ENCODE results near the gene DIO1. TPM values are rescaled to one million over a fixed set of nuclear protein-coding genes. Genes with fewer than 3 reads are reported as not detected.

Gene DIO1
- total RNA-seq, 4 donors from 2014 or later, result not detected

DNA sequence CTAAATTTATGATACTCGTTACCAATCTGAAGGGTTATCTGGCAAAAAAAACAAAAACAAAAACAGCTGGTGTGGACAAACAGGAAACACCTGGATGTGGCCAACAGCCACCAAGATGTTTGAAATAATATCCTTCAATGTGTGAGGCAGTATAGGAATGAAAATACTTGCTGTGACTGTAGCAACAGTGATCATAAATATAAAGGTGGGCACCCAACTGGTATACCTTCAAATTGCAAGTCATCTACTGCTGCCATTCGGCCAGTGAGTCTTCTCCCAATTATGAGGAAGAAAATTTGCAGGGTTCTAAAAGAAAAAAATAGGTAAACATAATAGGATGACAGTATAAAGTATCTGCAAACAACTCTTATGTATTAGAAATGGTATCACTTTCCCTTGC lies 5.3 kb upstream of the DIO1 start:
- WGBS, 2 donors (ENCODE audit: low coverage in 1 of 2), result 50 to 54% methylated on average over 2 of the region's 2 CpGs
- intact Hi-C loops (cut with DNase I; ENCODE audit: low total_unique reads), result no loop called here

GRCh38 chr1:53889304-53890298 lies 4.4 kb upstream of the DIO1 start, which contains the start of gene YIPF1:
Gene YIPF1, minus strand, starts transcription at chr1:53889797. Its CDS starts 860 bp downstream, at chr1:53888937.
- Histone ChIP-seq H3K9me3 (no peaks in the 10 kb centered on the region), H3K36me3 (peaks cover 0 to 2% (median 0%) of the 10 kb centered on the region in 4 donors), H3K4me3 (peak within 1 kb of the TSS; percentile 51 to 98 (median 92)), H3K4me1 (peaks cover 0 to 18% (median 11%) of the 10 kb centered on the region in 4 donors), H3K27me3 (no peaks in the 10 kb centered on the region), H3K27ac (peak within 1 kb of the TSS; percentile 81 to 91 (median 86))
- TF ChIP-seq POLR2A (IDR thresholded peaks at IDR 0.05) (peak; percentile 58), POLR2AphosphoS5 (IDR thresholded peaks at IDR 0.05) (peak; percentile 47 to 63 (median 51))
- TF ChIP-seq, protein P1, sequence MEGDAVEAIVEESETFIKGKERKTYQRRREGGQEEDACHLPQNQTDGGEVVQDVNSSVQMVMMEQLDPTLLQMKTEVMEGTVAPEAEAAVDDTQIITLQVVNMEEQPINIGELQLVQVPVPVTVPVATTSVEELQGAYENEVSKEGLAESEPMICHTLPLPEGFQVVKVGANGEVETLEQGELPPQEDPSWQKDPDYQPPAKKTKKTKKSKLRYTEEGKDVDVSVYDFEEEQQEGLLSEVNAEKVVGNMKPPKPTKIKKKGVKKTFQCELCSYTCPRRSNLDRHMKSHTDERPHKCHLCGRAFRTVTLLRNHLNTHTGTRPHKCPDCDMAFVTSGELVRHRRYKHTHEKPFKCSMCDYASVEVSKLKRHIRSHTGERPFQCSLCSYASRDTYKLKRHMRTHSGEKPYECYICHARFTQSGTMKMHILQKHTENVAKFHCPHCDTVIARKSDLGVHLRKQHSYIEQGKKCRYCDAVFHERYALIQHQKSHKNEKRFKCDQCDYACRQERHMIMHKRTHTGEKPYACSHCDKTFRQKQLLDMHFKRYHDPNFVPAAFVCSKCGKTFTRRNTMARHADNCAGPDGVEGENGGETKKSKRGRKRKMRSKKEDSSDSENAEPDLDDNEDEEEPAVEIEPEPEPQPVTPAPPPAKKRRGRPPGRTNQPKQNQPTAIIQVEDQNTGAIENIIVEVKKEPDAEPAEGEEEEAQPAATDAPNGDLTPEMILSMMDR (IDR thresholded peaks at IDR 0.05), result no peak
- DNase-seq, result peak; percentile 93
- WGBS, 2 donors (ENCODE audit: low coverage in 1 of 2), result 1 to 3% methylated on average over 11 to 51 of the region's 62 CpGs
- in situ Hi-C loops (cut with MboI; ENCODE audit: low pct_ligation_motif_present in 1 of 4, low pct_unique_long_range_greater_than_20kb in 1 of 4, low sequenced_read_pairs in 3 of 4) (loop anchor here in 1 of 4 donors (10.0 kb wide), 1 partner anchor 65 kb away; no protein-coding TSS in a partner anchor), intact Hi-C loops (cut with DNase I; ENCODE audit: low total_unique reads) (no loop called here)

More for the DNA sequence above, 5.3 kb upstream of the DIO1 start:
- in situ Hi-C loops (cut with MboI; ENCODE audit: low pct_ligation_motif_present in 1 of 4, low pct_unique_long_range_greater_than_20kb in 1 of 4, low sequenced_read_pairs in 3 of 4), result loop anchor here in 1 of 4 donors (10.0 kb wide), 1 partner anchor 66 kb away; no protein-coding TSS in a partner anchor
- peaks cover 0 to 18% (median 11%) of the 10 kb centered on the region in 4 donors for H3K4me1 ChIP-seq
- H3K9me3 ChIP-seq, result no peaks in the 10 kb centered on the region
- no peak for TF ChIP-seq POLR2AphosphoS5 (IDR thresholded peaks at IDR 0.05)
- no peak for TF ChIP-seq POLR2A (IDR thresholded peaks at IDR 0.05)
- TF ChIP-seq EP300 (IDR thresholded peaks at IDR 0.05; ENCODE audit: low read depth), result no peak
- TF ChIP-seq, protein P1 (IDR thresholded peaks at IDR 0.05), result no peak
- H3K4me3 ChIP-seq, result peak overlapping the region in 3 of 4 donors; percentile 89 to 98 (median 95)
- no peaks in the 10 kb centered on the region for H3K27me3 ChIP-seq
- no peak for DNase-seq
- peaks cover 0 to 2% (median 0%) of the 10 kb centered on the region in 4 donors for H3K36me3 ChIP-seq
- peak overlapping the region; percentile 81 to 91 (median 86) for H3K27ac ChIP-seq

GRCh38 chr1:53890522-53890941 lies 3.5 kb upstream of the DIO1 start:
- 64 to 70% methylated on average over 3 to 7 of the region's 7 CpGs for WGBS, 2 donors (ENCODE audit: low coverage in 1 of 2)
- H3K4me3 ChIP-seq, result peak overlapping the region in 3 of 4 donors; percentile 89 to 98 (median 95)
- H3K9me3 ChIP-seq, result no peaks in the 10 kb centered on the region
- peak overlapping the region; percentile 81 to 91 (median 86) for H3K27ac ChIP-seq
- no peaks in the 10 kb centered on the region for H3K27me3 ChIP-seq
- in situ Hi-C loops (cut with MboI; ENCODE audit: low pct_ligation_motif_present in 1 of 4, low pct_unique_long_range_greater_than_20kb in 1 of 4, low sequenced_read_pairs in 3 of 4) (no loop called here), intact Hi-C loops (cut with DNase I; ENCODE audit: low total_unique reads) (no loop called here)
- peaks cover 0 to 2% (median 0%) of the 10 kb centered on the region in 4 donors for H3K36me3 ChIP-seq
- TF ChIP-seq POLR2A (IDR thresholded peaks at IDR 0.05) (no peak), POLR2AphosphoS5 (IDR thresholded peaks at IDR 0.05) (no peak)
- TF ChIP-seq, protein P1 (IDR thresholded peaks at IDR 0.05), result no peak
- peaks cover 0 to 18% (median 11%) of the 10 kb centered on the region in 4 donors for H3K4me1 ChIP-seq
- DNase-seq, result no peak

DNA sequence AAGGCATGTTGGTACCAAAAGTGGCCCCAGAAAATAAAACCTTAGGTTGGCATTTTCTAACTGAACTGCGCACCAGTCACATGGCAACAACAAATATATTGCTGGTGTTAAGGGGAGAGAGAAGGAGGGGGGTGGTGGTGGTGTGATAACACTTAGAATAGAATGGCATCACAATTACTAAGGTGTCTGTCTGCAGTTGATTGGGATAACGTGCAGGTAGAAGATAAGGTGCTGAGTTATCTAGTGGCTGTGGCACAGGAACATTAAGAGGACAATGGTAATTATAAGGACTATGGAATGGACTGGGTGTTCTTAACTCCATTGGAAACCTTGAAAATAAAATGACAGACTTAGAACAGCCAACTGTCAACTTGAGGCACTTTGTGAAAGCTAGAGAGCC lies 3.0 kb upstream of the DIO1 start:
- DNase-seq, result no peak
- Histone ChIP-seq H3K27me3 (no peaks in the 10 kb centered on the region), H3K9me3 (no peaks in the 10 kb centered on the region), H3K4me3 (no peak overlapping the region), H3K27ac (no peak overlapping the region), H3K4me1 (peaks cover 0 to 20% (median 11%) of the 10 kb centered on the region in 4 donors), H3K36me3 (peaks cover 0 to 2% (median 0%) of the 10 kb centered on the region in 4 donors)
- WGBS, 2 donors (ENCODE audit: low coverage in 1 of 2), result 90 to 92% methylated on average over 2 of the region's 2 CpGs
- in situ Hi-C loops (cut with MboI; ENCODE audit: low pct_ligation_motif_present in 1 of 4, low pct_unique_long_range_greater_than_20kb in 1 of 4, low sequenced_read_pairs in 3 of 4), result no loop called here
- TF ChIP-seq, protein P1 (IDR thresholded peaks at IDR 0.05), result no peak
- TF ChIP-seq EP300 (IDR thresholded peaks at IDR 0.05; ENCODE audit: low read depth), result no peak
- no peak for TF ChIP-seq POLR2AphosphoS5 (IDR thresholded peaks at IDR 0.05)
- no peak for TF ChIP-seq POLR2A (IDR thresholded peaks at IDR 0.05)
- intact Hi-C loops (cut with DNase I; ENCODE audit: low total_unique reads), result no loop called here

Measured in transverse colon (tissue), 4 donors.